Activated CD4-positive, alpha-beta T cell treated with anti-CD3 and anti-CD28 coated beads, Interleukin-2, amount 10 ng/mL, durations not matched to agents 7 days and 5 days (primary cell): ENCODE data around the gene PGS1. TPM values are rescaled to one million over a fixed set of nuclear protein-coding genes. Genes with fewer than 3 reads are reported as not detected.
A peak's percentile ranks its signal among the peaks of the same experiment; 100 is the strongest.
"Not testable (repeated sequence)": the region's sequence is repeated elsewhere in the genome, so short reads cannot be mapped to it uniquely, and the experiment has no call there.

ENCODE experiments used
- CTCF ChIA-PET: fragments of 350-600 bp; sonication (Branson Sonifier 250); formaldehyde crosslinking; loops from one replicate; lab custom pipeline; 2021; ENCODE audit warnings: antibody characterized with exemption; lab: Charles Lee
- POLR2A ChIA-PET: fragments of 350-600 bp; sonication (Branson Sonifier 250); formaldehyde crosslinking; loops from one replicate; lab custom pipeline; 2021; ENCODE audit warnings: antibody characterized with exemption; lab: Charles Lee
- DNase-seq: peaks from one replicate; pipeline ENCODE4 v3.0.0-alpha.2; 2020
- H3K27ac Mint-ChIP-seq: one replicate; pipeline ENCODE4 v1.8.0; 2021; ENCODE audit warnings: mild to moderate bottlenecking, moderate library complexity, mixed read lengths
- H3K27me3 Mint-ChIP-seq: one replicate; pipeline ENCODE4 v1.8.0; 2021; ENCODE audit warnings: mixed read lengths
- H3K36me3 Mint-ChIP-seq: one replicate; pipeline ENCODE4 v1.8.0; 2021; ENCODE audit warnings: low read depth, mixed read lengths
- H3K4me1 Mint-ChIP-seq: one replicate; pipeline ENCODE4 v1.8.0; 2021; ENCODE audit warnings: mixed read lengths
- H3K4me3 Mint-ChIP-seq: one replicate; pipeline ENCODE4 v1.8.0; 2021; ENCODE audit warnings: mild to moderate bottlenecking, moderate library complexity, mixed read lengths
- H3K9me3 Mint-ChIP-seq: one replicate; pipeline ENCODE4 v1.8.0; 2021; ENCODE audit warnings: mixed read lengths
- total RNA-seq, 2 experiments: library from RNA; stranded (reverse); gene quantifications; one replicate each; pipeline ENCODE4 v1.2.3, GENCODE V29; 2021

PGS1 gene, protein sequence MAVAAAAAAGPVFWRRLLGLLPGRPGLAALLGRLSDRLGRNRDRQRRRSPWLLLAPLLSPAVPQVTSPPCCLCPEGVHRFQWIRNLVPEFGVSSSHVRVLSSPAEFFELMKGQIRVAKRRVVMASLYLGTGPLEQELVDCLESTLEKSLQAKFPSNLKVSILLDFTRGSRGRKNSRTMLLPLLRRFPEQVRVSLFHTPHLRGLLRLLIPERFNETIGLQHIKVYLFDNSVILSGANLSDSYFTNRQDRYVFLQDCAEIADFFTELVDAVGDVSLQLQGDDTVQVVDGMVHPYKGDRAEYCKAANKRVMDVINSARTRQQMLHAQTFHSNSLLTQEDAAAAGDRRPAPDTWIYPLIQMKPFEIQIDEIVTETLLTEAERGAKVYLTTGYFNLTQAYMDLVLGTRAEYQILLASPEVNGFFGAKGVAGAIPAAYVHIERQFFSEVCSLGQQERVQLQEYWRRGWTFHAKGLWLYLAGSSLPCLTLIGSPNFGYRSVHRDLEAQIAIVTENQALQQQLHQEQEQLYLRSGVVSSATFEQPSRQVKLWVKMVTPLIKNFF
- 10 to 100 TPM; 71.1 to 78.3 TPM for total RNA-seq

- ChIA-PET CTCF (interaction anchor here (1.3 to 5.2 kb wide), 5 partner anchors 9 to 44 kb away, joined by 5 to 26 read pairs (median 8); no protein-coding TSS in a partner anchor), POLR2A (interaction anchor here (1.2 kb wide), 1 partner anchor 10 kb away, joined by 3 read pairs; no protein-coding TSS in a partner anchor)
- H3K27me3 Mint-ChIP-seq = no peaks in the 10 kb centered on the region
- H3K27ac Mint-ChIP-seq = peak within 1 kb of the TSS; percentile 93
- H3K9me3 Mint-ChIP-seq = no peaks in the 10 kb centered on the region
- H3K4me3 Mint-ChIP-seq = peak within 1 kb of the TSS; percentile 97
- peaks cover 27% of the 10 kb centered on the region for H3K36me3 Mint-ChIP-seq
- peak; percentile 87 for DNase-seq
- peaks cover 45% of the 10 kb centered on the region for H3K4me1 Mint-ChIP-seq
Measured at GRCh38 chr17:78378225-78379130, at the start of gene PGS1. TSS of gene PGS1 (plus strand) at chr17:78378649. CDS start at chr17:78378666, 17 bp downstream.

DNA sequence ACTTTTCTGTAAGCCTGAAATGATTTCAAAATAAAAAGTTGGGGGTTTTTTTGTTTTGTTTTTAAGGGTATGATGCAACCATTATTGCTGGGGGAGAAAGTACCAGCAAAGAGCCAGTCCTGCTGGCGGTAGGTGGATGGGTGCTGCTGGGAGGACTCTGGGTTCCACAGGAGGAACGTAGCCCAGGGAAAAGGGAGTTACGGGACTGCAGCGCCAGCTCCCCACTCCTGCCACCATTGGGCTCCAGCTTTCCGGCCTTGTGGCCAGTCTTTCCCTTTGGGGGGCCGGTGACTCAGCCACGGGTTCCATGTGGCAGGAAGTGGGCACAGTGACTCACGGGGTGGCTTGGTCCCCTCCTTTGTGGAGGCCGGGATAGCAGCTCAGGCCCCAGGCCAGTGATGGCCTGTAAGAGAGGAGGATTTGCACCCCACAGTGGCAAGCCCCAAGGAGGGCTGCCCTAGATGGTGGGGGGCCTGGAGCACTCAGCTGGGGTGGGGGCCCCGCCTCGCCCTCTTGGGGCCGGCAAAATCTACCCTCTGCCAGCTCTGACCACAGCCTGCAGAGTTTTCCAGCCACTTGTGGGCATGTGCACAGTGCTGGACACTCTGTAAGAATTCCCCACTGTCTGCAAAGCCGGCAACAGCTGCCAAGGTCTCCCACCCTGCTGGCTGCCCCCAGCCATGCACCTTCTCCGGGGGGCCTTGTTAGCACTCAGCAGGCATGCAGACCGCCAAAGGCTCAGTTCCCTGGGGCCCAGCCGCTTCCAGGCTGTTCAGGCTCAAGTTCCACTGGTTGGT lies 49.0 kb upstream of the PGS1 start:
- Mint-ChIP-seq H3K27ac (no peak overlapping the region), H3K4me3 (no peak overlapping the region), H3K9me3 (no peaks in the 10 kb centered on the region), H3K27me3 (no peaks in the 10 kb centered on the region), H3K4me1 (peaks cover 40% of the 10 kb centered on the region), H3K36me3 (no peaks in the 10 kb centered on the region)
- POLR2A ChIA-PET = no interaction called here
- no peak for DNase-seq
- CTCF ChIA-PET = interaction anchor here (0.8 to 2.5 kb wide), 3 partner anchors 9 to 15 kb away, joined by 3 to 10 read pairs (median 4); no protein-coding TSS in a partner anchor

DNA sequence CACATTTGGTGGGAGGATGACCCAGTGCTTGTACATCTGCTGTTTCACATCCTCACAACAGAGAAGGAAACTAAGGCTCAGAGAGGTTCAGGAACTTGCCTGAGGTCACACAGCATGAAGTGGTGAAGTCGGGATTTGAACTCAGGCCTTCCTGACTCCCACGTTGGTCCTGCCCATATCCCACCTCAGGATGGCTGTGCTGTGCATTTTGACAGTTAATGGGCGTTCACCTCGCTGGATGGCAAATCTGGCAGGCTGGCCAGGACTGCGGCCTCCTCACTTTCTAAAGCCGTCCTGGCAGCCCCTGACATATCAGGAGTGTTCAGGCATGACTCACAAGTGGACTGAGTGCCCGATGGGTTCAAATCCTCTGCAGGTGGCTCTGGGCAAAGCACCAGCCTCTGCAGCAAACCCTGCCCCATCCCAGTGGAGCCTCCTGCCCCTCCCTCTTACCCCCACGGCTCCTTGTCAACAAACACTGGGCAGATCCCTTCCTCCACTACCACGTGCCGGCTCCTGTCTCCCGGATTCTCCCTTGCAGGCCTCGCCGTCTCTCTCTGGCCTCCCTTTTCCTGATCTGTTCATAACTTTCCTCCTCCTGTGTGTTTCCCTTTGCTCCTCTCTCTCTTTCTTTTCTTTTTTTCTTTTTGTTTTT lies 47.8 kb upstream of the PGS1 start:
- ChIA-PET CTCF (interaction anchor here (0.6 to 2.5 kb wide), 3 partner anchors 9 to 12 kb away, joined by 3 to 10 read pairs (median 4); no protein-coding TSS in a partner anchor), POLR2A (no interaction called here)
- peaks cover 38% of the 10 kb centered on the region for H3K4me1 Mint-ChIP-seq
- no peaks in the 10 kb centered on the region for H3K36me3 Mint-ChIP-seq
- no peaks in the 10 kb centered on the region for H3K9me3 Mint-ChIP-seq
- no peak overlapping the region for H3K27ac Mint-ChIP-seq
- DNase-seq = no peak
- no peaks in the 10 kb centered on the region for H3K27me3 Mint-ChIP-seq
- H3K4me3 Mint-ChIP-seq = no peak overlapping the region

DNA sequence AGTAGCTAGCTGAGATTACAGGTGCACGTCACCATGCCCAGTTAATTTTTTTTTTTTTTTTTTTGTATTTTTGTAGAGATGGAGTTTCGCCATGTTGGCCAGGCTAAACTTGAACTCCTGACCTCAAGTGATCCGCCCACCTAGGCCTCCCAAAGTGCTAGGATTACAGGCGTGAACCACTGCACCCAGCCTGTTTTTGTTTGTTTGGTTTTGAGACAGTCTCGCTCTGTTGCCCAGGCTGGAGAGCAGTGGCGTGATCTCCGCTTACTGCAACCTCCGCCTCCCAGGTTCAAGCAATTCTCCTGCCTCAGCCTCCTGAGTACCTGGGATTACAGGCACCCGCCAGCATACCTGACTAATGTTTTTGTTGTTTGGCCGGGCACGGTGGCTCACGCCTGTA lies 47.1 kb upstream of the PGS1 start:
- CTCF ChIA-PET = interaction anchor here (0.6 to 1.2 kb wide), 2 partner anchors 9 to 11 kb away, joined by 3 to 4 read pairs; no protein-coding TSS in a partner anchor
- DNase-seq, H3K9me3 Mint-ChIP-seq, H3K4me3 Mint-ChIP-seq, POLR2A ChIA-PET, H3K36me3 Mint-ChIP-seq, H3K27me3 Mint-ChIP-seq: not testable (repeated sequence)
- Mint-ChIP-seq H3K4me1 (peaks cover 38% of the 10 kb centered on the region), H3K27ac (peak overlapping the region; percentile 57)

DNA sequence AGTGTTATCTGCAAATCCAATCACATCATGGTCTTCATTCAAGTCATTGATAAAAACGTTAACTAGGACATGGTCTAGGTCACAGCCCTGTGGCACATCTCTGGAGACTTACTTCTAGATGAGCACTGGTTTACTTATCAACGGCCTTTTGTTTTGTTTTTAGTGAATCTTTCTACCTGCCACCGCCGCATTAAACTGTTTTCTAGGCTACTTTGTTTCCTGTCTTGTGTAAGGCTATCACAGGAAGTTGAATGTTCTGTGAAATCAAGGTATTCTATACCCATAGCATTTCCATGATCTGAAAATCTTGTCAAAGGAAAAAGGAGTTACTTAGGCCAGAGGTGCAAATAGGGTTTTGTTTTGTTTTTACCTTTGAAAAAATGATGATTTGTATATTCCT lies 45.5 kb upstream of the PGS1 start:
- Mint-ChIP-seq H3K27me3 (peaks cover 3% of the 10 kb centered on the region), H3K27ac (peak overlapping the region; percentile 72), H3K36me3 (no peaks in the 10 kb centered on the region), H3K4me3 (no peak overlapping the region), H3K9me3 (no peaks in the 10 kb centered on the region), H3K4me1 (peaks cover 38% of the 10 kb centered on the region)
- DNase-seq = no peak
- ChIA-PET CTCF (no interaction called here), POLR2A (interaction anchor here (0.6 kb wide), 1 partner anchor 22 kb away, joined by 9 read pairs; no protein-coding TSS in a partner anchor)

GRCh38 chr17:78335209-78335608 lies 43.2 kb upstream of the PGS1 start:
- H3K27me3 Mint-ChIP-seq = peaks cover 3% of the 10 kb centered on the region
- no peak for DNase-seq
- peaks cover 43% of the 10 kb centered on the region for H3K4me1 Mint-ChIP-seq
- ChIA-PET POLR2A (no interaction called here), CTCF (interaction anchor here (0.7 to 2.1 kb wide), 10 partner anchors 10 to 201 kb away, joined by 3 to 12 read pairs (median 4); no protein-coding TSS in a partner anchor)
- no peak overlapping the region for H3K4me3 Mint-ChIP-seq
- H3K9me3 Mint-ChIP-seq = no peaks in the 10 kb centered on the region
- H3K27ac Mint-ChIP-seq = peak overlapping the region; percentile 46
- H3K36me3 Mint-ChIP-seq = no peaks in the 10 kb centered on the region

DNA sequence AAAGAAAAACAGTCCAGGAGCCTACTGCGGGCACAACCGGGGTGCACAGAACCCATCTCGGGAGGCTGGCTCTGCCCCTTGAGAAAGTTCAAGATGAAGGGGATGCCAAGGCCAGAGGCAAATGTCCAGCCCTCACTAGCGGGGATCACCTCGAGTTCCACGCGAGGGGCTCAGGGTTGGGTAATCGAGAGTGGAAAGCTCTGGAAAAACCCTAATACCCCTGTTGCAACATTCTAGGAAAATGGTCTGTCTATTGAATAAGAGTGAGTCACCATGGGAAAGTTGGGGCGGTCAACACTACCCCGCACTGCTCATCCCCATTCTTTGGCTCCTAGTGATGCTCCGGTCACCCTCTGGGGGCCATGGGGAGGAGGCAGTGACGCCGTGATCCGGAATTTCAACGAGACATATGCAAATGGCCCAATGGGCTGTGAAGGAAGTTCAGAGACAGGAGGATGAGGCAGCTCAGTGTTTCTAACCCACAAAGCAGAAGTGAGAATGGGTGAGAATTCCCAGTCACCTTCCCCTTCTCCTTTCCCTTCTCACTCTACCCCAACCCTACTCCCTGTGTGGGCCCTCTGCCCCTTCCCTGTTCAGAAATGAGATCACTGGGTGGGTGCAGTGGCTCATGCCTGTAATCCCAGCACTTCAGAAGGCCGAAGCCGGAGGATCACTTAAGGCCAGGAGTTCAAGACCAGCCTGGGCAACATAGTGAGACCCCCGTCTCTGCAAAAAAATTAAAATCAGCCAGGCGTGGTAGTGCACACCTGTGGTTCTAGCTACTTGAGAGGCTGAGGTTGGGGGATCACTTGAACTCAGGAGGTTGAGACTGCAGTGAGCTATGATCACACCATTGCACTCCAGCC lies 41.0 kb upstream of the PGS1 start:
- Mint-ChIP-seq H3K27ac (no peak overlapping the region), H3K9me3 (no peaks in the 10 kb centered on the region), H3K4me3 (no peak overlapping the region), H3K36me3 (no peaks in the 10 kb centered on the region), H3K27me3 (peaks cover 3% of the 10 kb centered on the region), H3K4me1 (peaks cover 40% of the 10 kb centered on the region)
- no peak for DNase-seq
- ChIA-PET POLR2A (no interaction called here), CTCF (interaction anchor here (0.6 to 2.7 kb wide), 4 partner anchors 11 to 119 kb away, joined by 3 to 6 read pairs (median 6); no protein-coding TSS in a partner anchor)

GRCh38 chr17:78338486-78339259 lies 39.8 kb upstream of the PGS1 start:
- ChIA-PET CTCF (interaction anchor here (0.6 to 2.7 kb wide), 5 partner anchors 9 to 871 kb away, joined by 3 to 10 read pairs (median 6); no protein-coding TSS in a partner anchor), POLR2A (no interaction called here)
- Mint-ChIP-seq H3K27ac (peak overlapping the region; percentile 73), H3K9me3 (no peaks in the 10 kb centered on the region), H3K4me3 (no peak overlapping the region), H3K36me3 (no peaks in the 10 kb centered on the region), H3K27me3 (peaks cover 3% of the 10 kb centered on the region), H3K4me1 (peaks cover 42% of the 10 kb centered on the region)
- no peak for DNase-seq

DNA sequence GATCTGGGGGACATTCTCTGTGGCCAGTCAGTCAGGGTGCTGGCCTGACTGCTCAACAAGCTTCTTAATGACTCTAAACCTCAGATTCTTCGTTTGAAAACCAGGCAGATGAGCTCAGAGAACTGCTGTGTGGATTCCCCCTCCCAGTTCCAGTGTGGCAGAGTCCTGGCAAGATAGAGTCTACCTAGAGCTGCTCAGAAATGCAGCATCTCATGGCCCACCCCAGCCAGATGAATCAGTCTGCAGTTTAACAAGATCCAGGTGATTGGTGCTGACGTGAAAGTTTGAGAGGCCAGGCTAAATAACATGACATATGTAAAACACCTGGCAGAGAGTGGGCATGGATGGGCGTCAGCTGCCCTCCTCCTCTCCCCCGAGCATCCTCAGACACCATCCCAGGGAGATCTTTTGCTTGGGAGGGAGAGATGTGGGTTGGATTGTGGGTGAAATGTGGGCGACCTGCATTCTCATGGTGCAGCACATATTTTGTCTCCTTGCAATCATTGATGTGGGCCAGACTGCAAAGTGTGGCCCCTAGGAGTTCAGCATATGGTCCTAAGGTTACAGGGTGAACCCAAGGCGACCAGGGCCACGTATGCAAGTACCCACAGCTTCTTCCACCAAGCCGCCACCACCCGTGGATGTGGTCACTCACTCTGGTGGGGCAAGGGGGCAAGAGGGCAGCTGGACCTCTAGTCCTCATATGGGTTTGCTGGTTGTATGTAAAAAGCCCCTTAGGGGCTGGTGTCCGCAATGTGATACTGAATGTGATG lies 38.1 kb upstream of the PGS1 start:
- H3K4me1 Mint-ChIP-seq = peaks cover 49% of the 10 kb centered on the region
- H3K9me3 Mint-ChIP-seq = no peaks in the 10 kb centered on the region
- DNase-seq = no peak
- H3K36me3 Mint-ChIP-seq = no peaks in the 10 kb centered on the region
- POLR2A ChIA-PET = no interaction called here
- CTCF ChIA-PET = interaction anchor here (0.8 to 2.7 kb wide), 9 partner anchors 11 to 90 kb away, joined by 3 to 10 read pairs (median 3); no protein-coding TSS in a partner anchor
- H3K27me3 Mint-ChIP-seq = peaks cover 3% of the 10 kb centered on the region
- peak overlapping the region; percentile 9 for H3K4me3 Mint-ChIP-seq
- no peak overlapping the region for H3K27ac Mint-ChIP-seq
